HG03378 (cell line): ENCODE results near the gene ZNF385B.

Source experiments
- ATAC-seq: cut with Tn5 transposase; IDR thresholded peaks from one replicate; pipeline ENCODE4 v1.9.1; 2021; ENCODE audit warnings: mild to moderate bottlenecking, moderate library complexity; ENCODE audit not compliant: unreplicated experiment

Gene ZNF385B

DNA sequence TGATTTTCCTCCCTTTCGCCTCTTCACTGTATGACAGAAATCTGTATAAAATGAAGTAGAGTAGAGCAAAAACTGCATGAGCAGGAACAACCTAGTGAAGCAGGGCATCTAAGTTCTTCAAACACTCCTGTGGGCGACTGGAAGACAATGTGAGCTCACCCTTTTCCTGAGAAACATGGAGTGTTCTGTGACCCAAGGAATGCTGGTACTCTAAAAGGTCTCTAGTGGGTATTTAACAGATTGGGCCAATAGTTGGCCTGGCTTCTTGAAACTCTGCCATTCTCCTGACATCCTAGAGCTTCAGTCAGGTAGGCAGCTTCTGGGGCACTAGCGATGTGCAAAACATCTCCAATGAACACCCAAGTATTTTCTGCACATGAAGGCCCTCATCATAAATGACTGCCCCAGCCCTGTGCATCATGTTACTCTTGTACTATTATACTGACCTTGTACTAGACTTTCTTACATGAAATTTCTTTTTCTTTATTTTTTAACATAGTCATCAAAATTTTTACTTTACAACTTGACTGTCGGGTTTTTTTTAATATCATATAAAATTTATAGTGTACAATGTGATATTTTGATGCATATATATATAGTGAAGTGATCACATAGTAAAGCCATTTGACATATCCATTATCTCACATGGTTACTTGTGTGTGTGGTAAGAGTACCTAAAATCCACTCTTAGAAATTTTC lies 302.2 kb downstream of the ZNF385B start:
- ATAC-seq, result no peak

DNA sequence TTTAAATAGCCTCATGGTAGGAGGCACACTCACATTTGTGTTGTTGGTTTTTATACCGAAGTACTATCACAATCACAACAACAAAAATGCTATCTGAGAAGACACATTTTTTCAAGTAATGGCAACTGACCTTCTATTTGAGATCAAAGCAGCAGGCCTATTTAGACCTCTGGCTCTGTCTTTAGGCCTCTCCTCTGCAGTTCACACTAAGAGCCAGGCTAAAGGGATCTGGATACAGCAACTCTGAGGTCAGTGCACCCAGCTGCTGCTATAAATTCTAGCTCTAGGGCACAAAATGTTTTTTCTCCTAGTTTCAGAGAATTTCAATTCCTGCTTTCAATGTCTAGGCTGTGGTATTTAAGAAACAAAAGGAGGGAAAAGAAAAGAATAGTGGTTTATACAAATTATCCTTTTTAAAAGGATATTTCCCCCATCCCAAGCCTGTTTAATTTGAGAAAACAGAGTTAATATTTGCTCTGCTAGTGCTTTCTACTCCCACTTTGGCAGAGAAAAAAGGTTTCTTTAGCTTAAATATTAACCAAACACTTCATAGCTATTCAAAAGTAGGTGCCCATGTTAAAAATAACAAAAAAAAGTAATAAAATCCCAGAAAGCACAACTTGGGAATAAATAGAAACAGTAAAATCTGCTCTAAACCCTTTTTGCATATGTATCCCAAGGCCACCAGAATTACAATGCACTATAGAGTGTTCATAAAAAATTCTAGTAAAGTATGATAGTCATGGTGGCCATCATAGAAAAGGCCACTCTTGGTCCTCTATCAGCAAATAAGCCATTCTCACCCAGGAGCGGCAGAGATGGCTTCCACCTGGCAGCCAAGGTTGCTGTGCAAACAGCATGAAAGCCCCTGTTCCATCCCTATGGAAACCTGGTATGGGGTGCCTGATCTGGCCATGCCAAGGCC lies 303.1 kb downstream of the ZNF385B start:
- ATAC-seq, result no peak

GRCh38 chr2:179556425-179556824 lies 305.0 kb downstream of the ZNF385B start:
- no peak for ATAC-seq

DNA sequence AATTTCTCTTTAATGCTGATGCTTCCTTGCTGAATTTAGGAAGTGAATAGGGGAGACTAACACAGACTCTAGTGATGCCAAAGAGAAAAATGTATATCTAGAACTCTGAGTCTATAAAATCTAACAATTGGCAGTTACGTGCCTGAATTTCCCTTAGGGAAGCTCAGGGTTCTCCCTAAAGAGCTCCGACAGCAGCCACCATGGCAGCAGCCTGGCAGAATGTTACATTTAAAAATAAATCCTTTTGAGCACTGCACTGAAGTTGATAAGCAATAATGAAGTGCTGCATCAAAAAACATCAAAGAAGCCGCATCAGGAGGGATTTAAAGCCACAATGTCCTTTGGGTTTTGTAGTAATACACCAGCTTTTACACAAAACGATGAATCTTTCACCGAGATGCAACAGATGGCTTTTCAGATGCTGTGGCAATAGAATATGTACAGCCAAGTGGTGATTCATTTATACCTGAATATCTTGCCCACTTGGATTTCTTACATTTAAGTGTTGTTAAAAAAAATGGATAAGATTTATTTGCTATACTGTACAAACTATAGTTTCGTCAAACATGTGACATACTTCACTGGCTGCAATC lies 305.6 kb downstream of the ZNF385B start:
- no peak for ATAC-seq

DNA sequence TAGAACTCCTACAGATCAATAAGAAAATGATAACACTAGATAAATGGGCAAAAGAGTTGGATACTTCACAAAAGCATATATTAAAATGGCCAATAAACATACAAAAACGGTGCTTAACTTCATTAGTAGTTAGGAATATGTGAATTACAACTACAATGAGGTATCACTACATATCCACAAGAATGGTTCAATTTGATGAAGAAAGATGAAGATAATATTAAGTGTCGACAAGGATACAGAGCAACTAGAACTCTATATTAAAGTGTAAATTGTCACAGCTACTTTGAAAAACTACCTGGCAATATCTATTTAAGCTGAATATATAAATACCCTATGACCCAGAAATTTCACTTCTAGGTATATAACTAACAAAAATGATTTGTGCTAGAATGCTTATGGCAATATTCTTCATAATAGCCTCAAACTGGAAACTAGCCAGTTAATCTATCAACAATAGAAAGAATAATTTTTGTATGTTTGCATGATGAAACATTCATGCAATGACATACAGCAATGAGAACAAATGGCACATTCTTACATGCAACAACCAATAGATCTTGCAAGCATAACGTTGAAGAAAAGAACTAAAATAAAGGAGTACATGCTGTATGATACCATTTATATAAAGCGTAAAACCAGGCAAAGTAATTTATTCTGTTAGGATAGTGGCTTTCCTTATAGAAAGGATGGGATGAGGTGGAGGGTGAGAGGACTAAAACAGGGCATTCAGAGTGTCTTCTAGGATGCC lies 306.6 kb downstream of the ZNF385B start:
- ATAC-seq, result no peak

DNA sequence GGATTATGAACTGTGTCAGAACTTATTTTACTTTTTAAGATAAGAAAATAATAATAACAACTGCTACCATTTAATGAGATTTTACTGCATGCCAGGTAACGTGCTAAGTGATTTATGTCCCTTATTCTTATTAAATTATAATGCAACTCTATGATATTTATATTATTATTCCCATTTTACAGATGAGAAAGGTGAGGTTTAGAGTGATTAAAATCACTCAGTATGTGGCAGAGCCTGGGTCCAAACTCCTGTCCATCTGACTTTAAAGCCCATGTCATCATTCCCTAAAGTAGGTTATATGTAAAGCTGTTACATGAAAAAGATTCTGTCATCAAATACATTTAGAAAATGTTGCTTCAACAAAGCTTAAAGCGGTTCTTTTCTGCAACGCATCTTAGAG lies 308.0 kb downstream of the ZNF385B start:
- no peak for ATAC-seq

DNA sequence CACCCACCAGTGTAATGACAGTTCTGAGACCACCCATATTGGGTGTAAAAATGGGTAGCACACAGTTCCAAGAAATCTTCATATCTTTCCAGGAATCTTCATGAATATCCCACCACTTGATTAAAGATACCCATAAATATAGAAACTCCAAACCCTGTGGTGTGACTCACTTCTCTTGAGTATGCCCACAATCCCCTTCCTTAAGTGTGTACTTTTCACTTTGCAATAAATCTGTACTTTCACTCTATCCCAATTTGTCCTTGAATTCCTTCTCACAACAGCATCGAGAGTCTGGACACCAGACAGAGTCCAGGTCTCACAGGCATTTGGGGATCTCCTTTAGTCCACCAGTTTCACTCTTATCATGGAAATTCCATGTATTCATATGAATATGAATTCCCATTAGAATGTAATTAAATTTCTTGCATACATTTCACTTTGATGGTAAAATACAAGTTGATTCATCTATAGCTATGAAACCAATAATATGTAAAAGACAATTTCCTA lies 309.8 kb downstream of the ZNF385B start:
- no peak for ATAC-seq

DNA sequence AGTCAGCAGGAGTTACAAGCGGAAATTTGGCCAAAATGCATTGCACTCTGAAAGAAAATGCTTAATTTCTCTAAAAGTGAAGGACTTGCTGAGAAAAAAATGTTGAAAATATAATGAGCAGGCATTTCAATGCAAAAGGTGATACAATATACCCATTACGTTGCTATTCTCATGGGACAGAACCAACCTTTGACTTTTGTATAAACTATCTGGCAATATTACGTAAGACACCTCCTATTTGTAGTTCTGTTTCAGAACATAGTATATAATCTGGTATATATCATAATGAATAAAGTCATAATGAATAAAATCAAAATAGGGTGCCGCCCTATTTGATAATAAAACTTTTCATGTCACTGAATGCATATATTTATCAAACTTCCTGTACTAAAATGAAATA lies 310.6 kb downstream of the ZNF385B start:
- no peak for ATAC-seq

GRCh38 chr2:179550214-179550613 lies 311.2 kb downstream of the ZNF385B start:
- no peak for ATAC-seq

DNA sequence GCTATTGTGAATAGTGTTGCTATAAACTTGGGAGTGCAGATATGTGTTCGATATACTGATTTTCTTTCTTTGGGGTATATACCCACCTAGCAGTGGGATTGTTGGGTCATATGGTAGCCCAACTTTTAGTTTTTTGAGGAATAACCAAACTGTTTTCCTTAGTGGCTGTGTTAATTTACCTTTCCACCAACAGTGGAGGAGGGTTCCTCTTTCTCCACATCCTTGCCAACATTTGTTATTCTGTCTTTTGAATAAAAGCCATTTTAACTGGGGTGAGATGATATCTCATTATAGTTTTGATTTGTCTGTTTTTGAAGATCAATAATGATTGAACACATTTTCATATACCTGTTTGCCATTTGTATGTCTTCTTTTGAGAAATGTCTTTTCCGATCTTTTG lies 314.8 kb downstream of the ZNF385B start:
- ATAC-seq, result no peak

GRCh38 chr2:179545024-179545423 lies 316.4 kb downstream of the ZNF385B start:
- ATAC-seq, result no peak

- no peak for ATAC-seq
Observed at GRCh38 chr2:179543361-179543901, 318.0 kb downstream of the ZNF385B start.

DNA sequence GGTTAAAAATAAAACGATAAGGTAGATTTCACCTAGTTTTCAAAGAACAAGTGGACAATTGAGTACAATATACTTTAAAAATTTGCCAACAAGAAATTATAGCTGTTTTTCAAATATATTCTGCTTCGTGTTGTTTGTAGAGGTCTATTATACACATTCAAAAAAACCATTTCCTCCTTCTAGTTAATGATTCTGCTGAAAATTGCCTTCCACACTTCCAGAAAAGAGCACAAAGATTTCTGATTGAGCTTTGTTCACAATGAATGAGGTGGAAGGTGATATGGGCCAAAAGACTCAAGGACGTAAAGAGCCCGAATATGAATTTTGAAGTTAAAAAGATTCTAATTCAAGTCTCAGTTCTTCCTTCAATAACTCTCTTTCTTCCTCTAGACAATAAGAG lies 319.8 kb downstream of the ZNF385B start:
- no peak for ATAC-seq

DNA sequence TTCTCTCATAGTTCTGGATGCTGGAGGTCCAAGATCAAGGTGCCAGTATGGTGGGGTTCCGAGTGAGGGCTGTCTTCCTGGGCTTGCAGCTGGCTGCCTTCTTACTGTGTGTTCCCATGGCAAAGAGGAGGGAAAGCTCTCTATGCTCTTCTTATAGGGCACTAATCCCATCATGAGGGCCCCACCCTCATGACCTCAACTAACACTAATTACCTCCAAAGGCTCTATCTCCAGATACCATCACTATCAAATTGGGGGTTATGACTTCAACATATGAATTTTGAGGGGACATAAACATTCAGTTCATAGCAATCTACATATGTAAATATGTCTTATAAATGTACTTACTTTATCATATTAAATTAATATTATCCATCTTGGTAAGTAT lies 322.3 kb downstream of the ZNF385B start:
- ATAC-seq, result no peak

DNA sequence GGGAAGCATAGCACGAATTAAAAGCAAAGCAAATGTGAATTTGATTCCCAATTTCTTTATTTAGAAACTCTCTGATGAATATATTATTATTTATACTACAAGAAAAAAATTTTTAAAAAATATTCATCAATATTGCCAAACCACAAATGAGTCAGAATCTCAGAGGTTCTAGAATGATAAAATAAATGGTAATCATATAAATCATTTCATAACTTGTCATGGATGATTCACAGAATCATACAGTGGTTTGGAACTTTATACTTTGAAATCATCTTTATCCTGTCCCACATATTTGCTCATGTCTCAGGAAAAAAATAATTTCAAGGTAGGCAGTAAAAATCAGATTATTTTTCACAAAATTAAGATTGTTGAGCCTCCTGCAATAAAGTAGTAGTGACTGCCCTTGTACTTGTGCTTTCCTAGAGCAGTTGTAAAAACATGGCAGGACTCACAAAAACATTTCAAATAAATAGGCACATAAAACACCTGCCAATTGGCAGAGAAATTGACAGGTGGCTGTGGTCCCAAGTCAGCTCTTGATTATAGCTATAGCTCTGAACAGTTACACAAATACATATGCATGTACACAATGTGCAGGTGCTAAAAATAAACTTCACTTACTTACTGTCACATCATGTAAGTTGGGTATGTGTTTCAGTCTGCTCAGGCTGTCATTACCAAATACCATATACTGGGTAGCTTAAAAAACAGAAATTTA lies 322.8 kb downstream of the ZNF385B start:
- ATAC-seq, result no peak

DNA sequence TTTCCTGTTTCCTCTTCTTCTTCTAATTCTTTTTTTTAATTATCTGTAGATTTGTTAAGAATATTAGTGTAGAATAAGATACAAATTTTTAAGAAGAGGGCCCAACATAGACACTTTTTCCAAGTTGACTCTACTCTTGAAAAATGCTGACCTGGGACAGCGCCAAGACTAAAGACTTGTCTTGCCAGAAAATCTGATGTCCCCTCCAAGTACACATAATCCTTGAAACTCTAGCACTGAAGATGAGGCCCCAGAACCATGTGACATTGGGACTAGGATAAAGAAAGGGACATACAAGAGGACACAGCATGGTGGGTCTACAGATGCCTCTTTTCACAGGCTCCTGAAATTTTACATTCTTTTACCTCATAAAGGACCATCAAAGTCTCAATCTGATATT lies 325.2 kb downstream of the ZNF385B start:
- ATAC-seq, result no peak

DNA sequence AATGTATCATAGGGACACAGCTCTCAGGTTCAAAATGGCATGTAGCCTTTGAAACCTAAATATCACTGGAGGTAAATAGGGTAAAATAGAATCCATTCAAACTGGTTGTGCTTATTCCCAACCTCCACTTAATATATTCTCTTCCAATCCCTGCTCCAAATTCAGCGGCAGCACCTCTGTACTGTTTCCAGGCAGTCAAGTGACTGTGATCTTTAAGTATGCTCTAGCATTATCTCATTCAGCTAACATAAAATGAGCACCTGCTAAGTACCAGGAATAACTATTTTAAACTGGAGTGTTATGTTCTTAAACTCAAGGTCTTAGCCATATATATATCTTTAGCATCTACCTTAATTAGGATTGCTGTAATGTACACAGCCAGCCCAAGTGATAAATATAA lies 327.5 kb downstream of the ZNF385B start:
- ATAC-seq, result no peak

GRCh38 chr2:179532863-179533278 lies 328.5 kb downstream of the ZNF385B start:
- no peak for ATAC-seq

DNA sequence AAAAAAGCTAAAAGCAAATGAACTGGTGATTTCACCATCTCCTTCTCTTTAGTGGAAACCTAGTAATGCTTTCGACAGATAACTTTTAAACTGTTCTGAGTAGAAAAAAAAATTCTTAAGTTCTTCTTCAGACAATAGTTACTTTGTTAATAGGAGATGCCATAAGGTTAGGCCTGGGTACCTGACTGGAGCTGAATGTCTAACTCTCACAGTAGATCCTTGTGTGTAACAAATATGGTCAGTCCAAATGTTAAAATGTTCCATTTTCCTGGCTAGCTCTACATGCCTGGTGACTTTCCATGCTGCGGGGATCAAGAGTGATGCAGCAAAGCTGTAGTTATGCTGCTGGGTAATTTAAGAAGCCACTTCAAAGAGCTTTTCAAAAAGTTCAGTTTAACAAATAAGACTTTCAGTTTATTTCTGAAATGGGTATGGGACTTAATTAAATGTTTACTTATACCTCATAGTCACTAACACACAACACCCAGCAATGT lies 332.8 kb downstream of the ZNF385B start:
- ATAC-seq, result no peak

GRCh38 chr2:179525340-179525739 lies 336.1 kb downstream of the ZNF385B start:
- no peak for ATAC-seq
